ENCODE results near the gene RPL22L1.
"Not testable (repeated sequence)": the region's sequence is repeated elsewhere in the genome, so short reads cannot be mapped to it uniquely, and the experiment has no call there.

The RPL22L1 gene

DNA sequence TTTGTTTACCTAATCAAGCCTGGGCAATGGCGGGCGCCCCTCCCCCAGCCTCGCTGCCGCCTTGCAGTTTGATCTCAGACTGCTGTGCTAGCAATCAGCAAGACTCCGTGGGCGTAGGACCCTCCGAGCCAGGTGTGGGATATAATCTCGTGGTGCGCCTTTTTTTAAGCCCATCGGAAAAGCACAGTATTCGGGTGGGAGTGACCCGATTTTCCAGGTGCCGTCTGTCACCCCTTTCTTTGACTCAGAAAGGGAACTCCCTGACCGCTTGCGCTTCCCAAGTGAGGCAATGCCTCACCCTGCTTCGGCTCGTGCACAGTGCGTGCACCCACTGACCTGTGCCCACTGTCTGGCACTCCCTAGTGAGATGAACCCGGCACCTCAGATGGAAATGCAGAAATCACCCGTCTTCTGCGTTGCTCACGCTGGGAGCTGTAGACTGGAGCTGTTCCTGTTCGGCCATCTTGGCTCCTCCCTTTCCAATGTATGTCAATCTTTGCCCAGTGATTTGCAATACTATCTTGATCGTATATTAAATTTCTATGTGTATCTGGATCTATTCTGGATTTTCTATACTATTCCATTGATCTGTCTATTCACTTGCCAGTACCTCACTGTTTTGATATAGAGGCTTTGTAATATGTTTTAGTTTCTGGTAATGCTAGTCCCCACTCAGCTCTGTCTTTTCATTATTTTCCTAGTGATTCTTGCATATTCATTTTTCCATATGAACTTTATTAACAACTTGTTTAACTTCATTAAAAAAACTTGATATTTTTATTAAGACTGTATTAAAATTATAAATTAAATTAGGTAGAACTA is 14.3 kb upstream of the RPL22L1 start:
- H3K4me3 ChIP-seq (ENCODE audit: insufficient read depth, low read depth, low read length); H3K27me3 ChIP-seq (ENCODE audit: control insufficient read depth, insufficient read depth, low read length, poor library complexity, severe bottlenecking); H3K9me3 ChIP-seq (ENCODE audit: control insufficient read depth, low read length); H3K27ac ChIP-seq (ENCODE audit: insufficient read depth, low read depth, low read length, poor library complexity, severe bottlenecking); H3K36me3 ChIP-seq (ENCODE audit: control insufficient read depth, insufficient read depth, low read length); H3K4me1 ChIP-seq (ENCODE audit: control insufficient read depth, insufficient read depth, low read length): not testable (repeated sequence)
- 81 to 83% methylated on average over 19 to 20 of the region's 24 CpGs for WGBS, 2 experiments

DNA sequence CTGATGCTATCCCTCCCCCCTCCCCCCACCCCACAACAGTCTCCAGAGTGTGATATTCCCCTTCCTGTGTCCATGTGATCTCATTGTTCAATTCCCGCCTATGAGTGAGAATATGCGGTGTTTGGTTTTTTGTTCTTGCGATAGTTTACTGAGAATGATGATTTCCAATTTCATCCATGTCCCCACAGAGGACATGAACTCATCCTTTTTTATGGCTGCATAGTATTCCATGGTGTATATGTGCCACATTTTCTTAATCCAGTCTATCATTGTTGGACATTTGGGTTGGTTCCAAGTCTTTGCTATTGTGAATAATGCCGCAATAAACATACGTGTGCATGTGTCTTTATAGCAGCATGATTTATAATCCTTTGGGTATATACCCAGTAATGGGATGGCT is 8.7 kb upstream of the RPL22L1 start:
- no CpG with 5 or more reads among the region's 5 CpGs for WGBS, 2 experiments
- not testable (repeated sequence) for H3K9me3 ChIP-seq (ENCODE audit: control insufficient read depth, low read length); H3K27me3 ChIP-seq (ENCODE audit: control insufficient read depth, insufficient read depth, low read length, poor library complexity, severe bottlenecking); H3K27ac ChIP-seq (ENCODE audit: insufficient read depth, low read depth, low read length, poor library complexity, severe bottlenecking); H3K4me1 ChIP-seq (ENCODE audit: control insufficient read depth, insufficient read depth, low read length); H3K4me3 ChIP-seq (ENCODE audit: insufficient read depth, low read depth, low read length); H3K36me3 ChIP-seq (ENCODE audit: control insufficient read depth, insufficient read depth, low read length)

DNA sequence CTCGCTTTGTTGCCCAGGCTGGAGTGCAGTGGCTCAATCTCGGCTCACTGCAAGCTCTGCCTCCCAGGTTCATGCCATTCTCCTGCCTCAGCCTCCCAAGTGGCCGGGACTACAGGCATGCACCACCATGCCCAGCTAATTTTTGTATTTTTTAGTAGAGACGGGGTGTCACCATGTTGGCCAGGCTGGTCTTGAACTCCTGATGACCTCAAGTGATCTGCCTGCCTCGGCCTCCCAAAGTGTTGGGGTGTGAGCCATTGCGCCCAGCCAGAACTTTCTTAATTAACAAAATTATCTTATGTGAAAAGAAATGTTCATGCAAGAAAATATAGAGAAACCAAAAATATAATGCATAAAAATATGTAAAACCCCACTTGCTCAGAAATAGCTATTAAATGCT is 7.3 kb upstream of the RPL22L1 start:
- not testable (repeated sequence) for H3K27ac ChIP-seq (ENCODE audit: insufficient read depth, low read depth, low read length, poor library complexity, severe bottlenecking); H3K4me3 ChIP-seq (ENCODE audit: insufficient read depth, low read depth, low read length); H3K36me3 ChIP-seq (ENCODE audit: control insufficient read depth, insufficient read depth, low read length); H3K4me1 ChIP-seq (ENCODE audit: control insufficient read depth, insufficient read depth, low read length); H3K27me3 ChIP-seq (ENCODE audit: control insufficient read depth, insufficient read depth, low read length, poor library complexity, severe bottlenecking); H3K9me3 ChIP-seq (ENCODE audit: control insufficient read depth, low read length)
- 90% methylated on average over 5 of the region's 6 CpGs for WGBS, 2 experiments

DNA sequence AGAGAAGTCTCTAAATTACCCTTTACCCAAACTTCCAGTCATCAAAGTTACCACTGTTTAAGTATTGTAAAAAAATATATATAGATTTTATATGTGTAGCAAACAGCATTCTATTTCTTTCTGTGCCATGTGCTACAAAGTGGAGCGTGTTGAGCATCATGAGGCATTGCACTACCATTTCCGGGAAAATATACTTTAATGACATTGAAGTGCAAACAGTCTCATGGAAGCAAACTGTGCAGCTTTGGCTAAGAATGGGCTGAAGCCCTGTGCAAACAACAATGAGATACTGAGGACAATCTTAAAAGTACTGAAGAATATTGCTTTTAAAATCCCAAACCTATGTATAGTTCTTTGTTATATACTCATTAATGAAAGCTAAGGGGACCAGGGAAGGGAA is 6.5 kb upstream of the RPL22L1 start:
- no peaks in the 10 kb centered on the region for H3K27me3 ChIP-seq (ENCODE audit: control insufficient read depth, insufficient read depth, low read length, poor library complexity, severe bottlenecking)
- no peaks in the 10 kb centered on the region for H3K36me3 ChIP-seq (ENCODE audit: control insufficient read depth, insufficient read depth, low read length)
- WGBS, 2 experiments: 90 to 98% methylated on average over 2 of the region's 2 CpGs
- H3K9me3 ChIP-seq (ENCODE audit: control insufficient read depth, low read length): no peaks in the 10 kb centered on the region
- no peaks in the 10 kb centered on the region for H3K4me1 ChIP-seq (ENCODE audit: control insufficient read depth, insufficient read depth, low read length)
- H3K4me3 ChIP-seq (ENCODE audit: insufficient read depth, low read depth, low read length): no peak overlapping the region
- no peak overlapping the region for H3K27ac ChIP-seq (ENCODE audit: insufficient read depth, low read depth, low read length, poor library complexity, severe bottlenecking)

DNA sequence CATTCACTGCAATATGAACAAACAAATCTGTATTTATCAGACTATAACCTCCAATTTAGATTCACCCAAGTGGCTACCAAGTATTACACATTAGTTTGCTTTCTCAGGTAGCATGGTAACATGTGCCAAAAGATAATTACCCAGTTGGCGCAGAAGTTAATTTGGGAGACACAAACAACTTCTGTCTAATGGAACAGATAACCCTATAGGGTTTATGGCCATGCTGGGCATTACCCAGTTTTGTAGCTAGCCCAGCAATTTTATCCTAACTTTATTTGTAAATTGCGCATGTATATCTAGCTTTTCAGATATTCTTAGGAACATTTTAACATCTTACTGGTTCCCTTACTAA is 780 bp downstream of the RPL22L1 start:
- peaks cover 29% of the 10 kb centered on the region for H3K36me3 ChIP-seq (ENCODE audit: control insufficient read depth, insufficient read depth, low read length)
- peaks cover 14% of the 10 kb centered on the region for H3K4me1 ChIP-seq (ENCODE audit: control insufficient read depth, insufficient read depth, low read length)
- peak overlapping the region; percentile 78 for H3K4me3 ChIP-seq (ENCODE audit: insufficient read depth, low read depth, low read length)
- 14 to 27% methylated on average over 2 of the region's 2 CpGs for WGBS, 2 experiments
- no peaks in the 10 kb centered on the region for H3K9me3 ChIP-seq (ENCODE audit: control insufficient read depth, low read length)
- H3K27me3 ChIP-seq (ENCODE audit: control insufficient read depth, insufficient read depth, low read length, poor library complexity, severe bottlenecking): no peaks in the 10 kb centered on the region
- peak overlapping the region; percentile 89 for H3K27ac ChIP-seq (ENCODE audit: insufficient read depth, low read depth, low read length, poor library complexity, severe bottlenecking)

DNA sequence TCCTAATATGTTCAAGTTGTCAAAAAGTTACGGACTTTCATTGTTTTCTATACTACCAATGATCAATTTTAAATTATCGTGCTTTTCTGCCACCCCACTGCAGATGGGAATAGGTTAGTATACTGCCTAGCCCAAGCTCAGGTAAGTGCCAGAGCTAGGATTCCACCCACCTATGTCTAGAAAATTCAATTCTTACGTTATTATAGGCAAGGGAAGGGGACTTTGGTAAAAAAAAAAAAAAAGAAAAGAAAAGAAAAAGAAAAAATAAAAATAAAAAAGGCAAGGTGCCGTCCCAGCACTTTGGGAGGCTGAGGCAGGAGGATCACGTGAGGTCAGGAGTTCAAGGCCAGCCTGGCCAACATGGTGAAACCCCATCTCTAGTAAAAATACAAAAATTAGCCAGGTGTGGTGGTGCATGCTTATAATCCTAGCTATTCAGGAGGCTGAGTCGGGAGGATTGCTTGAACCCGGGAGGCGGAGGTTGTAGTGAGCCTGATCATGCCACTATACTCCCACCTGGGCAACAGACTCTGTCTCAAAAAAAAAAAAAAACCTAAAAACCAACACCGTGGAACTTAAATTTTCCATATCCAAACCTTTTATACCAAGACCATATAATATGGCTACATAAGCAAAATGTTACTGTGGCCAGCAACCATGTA is 1.3 kb downstream of the RPL22L1 start:
- peak overlapping the region; percentile 78 for H3K4me3 ChIP-seq (ENCODE audit: insufficient read depth, low read depth, low read length)
- H3K27me3 ChIP-seq (ENCODE audit: control insufficient read depth, insufficient read depth, low read length, poor library complexity, severe bottlenecking): no peaks in the 10 kb centered on the region
- H3K4me1 ChIP-seq (ENCODE audit: control insufficient read depth, insufficient read depth, low read length): peaks cover 14% of the 10 kb centered on the region
- WGBS, 2 experiments: 58 to 63% methylated on average over 9 of the region's 9 CpGs
- peaks cover 29% of the 10 kb centered on the region for H3K36me3 ChIP-seq (ENCODE audit: control insufficient read depth, insufficient read depth, low read length)
- no peak overlapping the region for H3K27ac ChIP-seq (ENCODE audit: insufficient read depth, low read depth, low read length, poor library complexity, severe bottlenecking)
- no peaks in the 10 kb centered on the region for H3K9me3 ChIP-seq (ENCODE audit: control insufficient read depth, low read length)

DNA sequence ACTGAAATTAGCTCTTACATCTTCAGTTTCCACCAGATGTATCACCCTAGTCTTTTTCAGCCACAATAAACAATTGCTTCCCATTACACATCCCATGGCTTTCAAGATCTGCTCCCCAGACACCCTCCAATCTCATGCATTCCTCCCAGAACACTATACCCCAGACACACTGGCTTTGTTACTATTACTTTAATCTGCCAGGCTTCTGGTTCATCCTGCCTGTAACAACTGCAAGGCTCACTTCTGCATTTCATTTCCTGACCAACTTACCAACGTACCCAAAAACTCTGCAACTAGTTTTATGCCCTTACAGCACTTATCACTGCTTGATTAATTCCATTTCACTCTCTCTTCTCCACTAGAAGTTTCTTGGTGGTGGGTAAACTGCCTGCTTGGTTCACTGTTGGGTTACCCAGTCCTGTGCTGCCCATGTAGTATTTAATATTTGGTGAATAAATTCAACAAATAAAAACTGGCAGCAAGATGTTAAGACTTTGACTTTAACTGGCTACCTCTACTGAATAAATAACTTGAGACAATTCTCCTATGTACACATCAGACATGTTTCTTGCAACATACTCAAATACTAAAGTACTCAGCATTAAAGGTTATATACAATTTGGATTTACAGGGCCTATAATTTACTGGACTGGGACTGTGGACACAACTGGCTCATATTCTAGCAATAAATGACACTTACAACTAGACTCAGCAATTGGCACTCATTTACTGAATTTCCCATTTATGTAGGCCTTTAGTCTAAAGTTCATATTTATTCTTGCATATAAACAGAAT is 2.7 kb downstream of the RPL22L1 start:
- H3K27ac ChIP-seq (ENCODE audit: insufficient read depth, low read depth, low read length, poor library complexity, severe bottlenecking): no peak overlapping the region
- WGBS, 2 experiments: 73 to 84% methylated on average over 1 of the region's 1 CpG
- H3K36me3 ChIP-seq (ENCODE audit: control insufficient read depth, insufficient read depth, low read length): peaks cover 29% of the 10 kb centered on the region
- H3K4me3 ChIP-seq (ENCODE audit: insufficient read depth, low read depth, low read length): peak overlapping the region; percentile 14
- peaks cover 14% of the 10 kb centered on the region for H3K4me1 ChIP-seq (ENCODE audit: control insufficient read depth, insufficient read depth, low read length)
- H3K9me3 ChIP-seq (ENCODE audit: control insufficient read depth, low read length): no peaks in the 10 kb centered on the region
- H3K27me3 ChIP-seq (ENCODE audit: control insufficient read depth, insufficient read depth, low read length, poor library complexity, severe bottlenecking): no peaks in the 10 kb centered on the region

DNA sequence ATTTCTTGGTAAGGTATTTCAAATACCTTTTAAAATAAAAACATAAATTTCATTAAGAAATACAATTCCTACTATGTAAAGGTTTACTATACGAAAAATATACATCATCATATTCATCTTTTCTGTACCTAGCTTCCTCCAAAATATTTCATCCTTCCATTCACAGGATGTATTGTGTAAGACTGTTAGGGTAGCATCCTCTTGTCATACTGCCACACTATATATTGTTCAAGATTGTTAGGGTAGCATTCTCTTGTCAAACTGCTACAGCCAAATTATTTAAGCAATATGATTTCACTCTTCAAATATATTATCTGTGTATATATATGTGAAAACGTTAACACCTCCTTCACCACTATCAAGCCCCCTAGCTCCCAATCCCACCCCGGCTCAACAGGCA is 3.5 kb downstream of the RPL22L1 start:
- H3K27me3 ChIP-seq (ENCODE audit: control insufficient read depth, insufficient read depth, low read length, poor library complexity, severe bottlenecking): no peaks in the 10 kb centered on the region
- WGBS, 2 experiments: 95 to 100% methylated on average over 2 to 3 of the region's 3 CpGs
- H3K4me3 ChIP-seq (ENCODE audit: insufficient read depth, low read depth, low read length): no peak overlapping the region
- H3K36me3 ChIP-seq (ENCODE audit: control insufficient read depth, insufficient read depth, low read length): peaks cover 29% of the 10 kb centered on the region
- peaks cover 14% of the 10 kb centered on the region for H3K4me1 ChIP-seq (ENCODE audit: control insufficient read depth, insufficient read depth, low read length)
- H3K27ac ChIP-seq (ENCODE audit: insufficient read depth, low read depth, low read length, poor library complexity, severe bottlenecking): no peak overlapping the region
- no peaks in the 10 kb centered on the region for H3K9me3 ChIP-seq (ENCODE audit: control insufficient read depth, low read length)

DNA sequence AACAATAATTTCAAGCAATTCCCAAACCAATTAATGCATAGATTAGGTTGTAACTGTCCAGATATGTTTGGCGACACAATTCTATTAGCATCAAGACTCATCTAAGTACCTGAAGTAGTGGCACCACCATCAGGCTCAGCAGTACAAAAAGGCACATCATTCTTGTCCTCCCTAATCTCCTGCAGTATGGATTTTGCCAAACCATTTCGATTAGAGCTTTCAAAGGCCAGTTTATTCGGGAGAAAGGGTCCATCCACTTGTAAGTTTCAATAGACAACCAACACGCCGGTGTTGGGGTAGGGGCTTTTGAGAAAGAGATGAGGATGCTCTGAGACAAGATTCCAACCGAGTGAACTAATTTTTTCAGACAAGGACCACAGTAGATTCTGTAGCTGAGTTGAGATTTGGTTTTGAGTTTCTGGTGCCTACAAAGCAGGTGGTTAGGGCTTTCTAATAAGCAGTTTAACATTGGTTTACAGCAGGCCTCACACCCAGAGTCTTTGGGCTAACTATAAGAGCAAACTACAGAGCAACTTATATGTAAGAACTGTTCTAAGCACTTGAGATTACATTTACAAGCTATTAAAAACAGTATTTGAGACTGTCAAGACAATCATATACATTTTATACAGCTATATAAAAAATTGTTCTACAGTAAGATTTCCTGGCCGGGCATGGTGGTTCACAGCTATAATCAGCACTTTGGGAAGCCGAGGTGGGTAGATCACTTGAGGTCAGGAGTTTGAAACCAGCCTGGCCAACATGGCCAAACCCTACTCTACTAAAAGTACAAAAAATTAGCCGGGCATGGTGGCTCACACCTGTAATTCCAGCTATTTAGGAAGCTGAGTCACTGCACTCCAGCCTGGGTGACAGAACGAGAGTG is 4.5 kb downstream of the RPL22L1 start:
- 93 to 95% methylated on average over 10 of the region's 10 CpGs for WGBS, 2 experiments
- no peaks in the 10 kb centered on the region for H3K27me3 ChIP-seq (ENCODE audit: control insufficient read depth, insufficient read depth, low read length, poor library complexity, severe bottlenecking)
- H3K36me3 ChIP-seq (ENCODE audit: control insufficient read depth, insufficient read depth, low read length): peaks cover 29% of the 10 kb centered on the region
- no peaks in the 10 kb centered on the region for H3K9me3 ChIP-seq (ENCODE audit: control insufficient read depth, low read length)
- H3K4me3 ChIP-seq (ENCODE audit: insufficient read depth, low read depth, low read length): no peak overlapping the region
- H3K4me1 ChIP-seq (ENCODE audit: control insufficient read depth, insufficient read depth, low read length): peaks cover 14% of the 10 kb centered on the region
- H3K27ac ChIP-seq (ENCODE audit: insufficient read depth, low read depth, low read length, poor library complexity, severe bottlenecking): no peak overlapping the region
